IPS-18c (cell line): ENCODE data around the gene FAM222A.

Experiments used
- H3K4me3 ChIP-seq: 2 replicates; pipeline ENCODE4 v1.7.0; 2013; ENCODE audit warnings: low read depth, mild to moderate bottlenecking, low read length, moderate library complexity; ENCODE audit not compliant: insufficient read depth
- H3K9me3 ChIP-seq: one replicate; pipeline ENCODE4 v1.6.1; 2013; ENCODE audit warnings: mild to moderate bottlenecking, low read length, moderate library complexity; ENCODE audit not compliant: control insufficient read depth, insufficient read depth

FAM222A gene

GRCh38 chr12:109739747-109740693, 26.4 kb downstream of the FAM222A start:
- Histone ChIP-seq H3K4me3 (no peak overlapping the region), H3K9me3 (no peaks in the 10 kb centered on the region)

GRCh38 chr12:109740694-109741245, 27.1 kb downstream of the FAM222A start:
- no peaks in the 10 kb centered on the region for H3K9me3 ChIP-seq
- no peak overlapping the region for H3K4me3 ChIP-seq

GRCh38 chr12:109741286-109741969, 27.8 kb downstream of the FAM222A start:
- Histone ChIP-seq H3K4me3 (no peak overlapping the region), H3K9me3 (no peaks in the 10 kb centered on the region)

DNA sequence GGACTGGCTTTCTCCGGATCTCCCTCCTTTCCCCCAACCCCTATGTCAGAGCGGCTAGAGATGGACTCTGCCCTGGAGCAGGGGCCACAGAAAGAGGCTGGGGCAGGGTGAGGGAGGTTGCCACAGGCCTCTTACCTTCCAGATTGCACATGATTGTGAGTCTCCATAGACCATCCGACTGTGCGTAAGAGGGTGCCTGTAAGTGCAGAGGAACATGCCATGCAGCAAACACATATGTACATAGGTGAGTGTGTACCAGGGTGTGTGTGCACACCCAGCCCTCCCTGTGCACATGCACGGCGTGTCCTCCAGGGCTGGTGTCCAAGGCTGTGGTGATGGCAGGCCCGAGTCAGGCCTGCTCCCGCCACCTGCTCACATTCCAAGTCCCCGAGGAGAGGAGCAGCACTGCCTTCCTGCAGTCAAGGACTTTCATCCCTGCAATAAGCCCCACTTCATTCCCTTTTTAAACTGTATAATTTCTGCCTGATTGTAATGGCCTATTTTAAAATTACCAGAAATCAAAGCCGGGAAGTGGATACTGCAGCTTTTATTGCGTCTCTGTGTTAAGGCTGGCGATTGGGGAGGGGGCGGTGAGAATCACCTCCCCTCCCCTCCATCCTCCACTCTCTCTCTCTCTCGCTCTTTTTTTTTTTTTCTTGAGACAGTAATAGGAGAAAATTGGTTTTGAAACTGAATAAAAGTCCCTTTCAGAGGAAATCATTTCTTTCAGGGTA, 28.5 kb downstream of the FAM222A start:
- no peak overlapping the region for H3K4me3 ChIP-seq

DNA sequence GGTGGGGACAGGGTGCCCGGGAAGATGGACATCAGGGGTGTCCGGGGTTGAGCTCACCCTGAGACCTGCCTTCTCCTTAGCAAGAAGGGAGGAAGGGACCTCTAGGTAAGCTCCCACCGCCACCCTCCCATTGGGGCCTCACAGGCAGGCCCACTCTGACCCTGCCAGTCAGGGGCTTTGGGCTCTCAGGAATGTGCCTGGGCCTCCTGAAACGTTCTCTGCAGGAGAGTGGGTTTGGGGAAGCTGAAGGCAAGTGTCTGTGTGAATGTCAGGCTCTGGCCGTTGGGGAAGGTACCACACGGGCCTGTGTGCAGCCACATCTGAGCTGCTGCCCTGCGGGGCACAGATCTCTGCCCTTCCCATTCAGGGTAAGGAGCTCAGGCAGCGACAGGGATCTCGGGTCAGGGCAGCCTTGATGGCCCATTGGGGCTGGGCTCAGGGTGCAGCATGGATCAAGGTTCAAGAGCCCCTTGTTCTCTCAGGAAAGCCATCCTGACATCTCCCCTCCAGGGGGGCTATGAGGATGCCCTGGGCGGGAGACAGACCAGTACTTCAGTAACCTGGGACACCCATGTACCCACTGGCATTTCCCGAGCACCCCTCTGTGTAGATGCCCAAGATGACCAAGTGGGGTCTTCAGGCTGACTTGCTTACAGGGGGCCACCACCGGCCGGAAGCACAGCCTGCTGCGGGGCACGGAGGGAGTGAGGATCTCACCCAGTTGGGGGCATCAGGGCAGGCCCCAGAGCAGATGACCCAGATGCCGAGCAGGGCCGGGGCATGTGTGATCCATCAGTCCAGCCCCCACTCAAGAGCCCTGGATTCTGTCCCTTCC, 29.7 kb downstream of the FAM222A start:
- Histone ChIP-seq H3K4me3 (no peak overlapping the region), H3K9me3 (no peaks in the 10 kb centered on the region)

More for the DNA sequence above, 28.5 kb downstream of the FAM222A start:
- no peaks in the 10 kb centered on the region for H3K9me3 ChIP-seq

DNA sequence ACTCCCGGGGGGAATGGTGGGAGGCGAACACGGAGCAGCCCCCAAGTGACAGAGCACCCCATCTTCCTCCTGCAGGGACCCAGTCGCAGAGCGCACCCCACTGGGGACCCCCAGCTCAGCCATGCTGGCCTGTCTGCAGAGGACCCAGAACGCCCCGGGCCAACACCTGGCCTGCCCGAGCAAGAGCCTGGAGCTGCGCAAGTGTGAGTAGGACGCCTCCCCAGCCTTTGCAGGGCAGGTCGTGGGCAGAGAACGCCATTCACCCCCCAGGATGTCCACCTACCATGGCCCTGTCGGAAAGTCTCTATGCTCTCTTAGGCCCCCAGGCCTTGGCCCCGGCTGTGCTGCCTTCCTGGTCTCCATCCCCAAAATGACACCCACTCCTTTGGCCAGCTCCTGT, 30.4 kb downstream of the FAM222A start:
- no peaks in the 10 kb centered on the region for H3K9me3 ChIP-seq
- no peak overlapping the region for H3K4me3 ChIP-seq

GRCh38 chr12:109744986-109745942, 31.6 kb downstream of the FAM222A start:
- Histone ChIP-seq H3K9me3 (no peaks in the 10 kb centered on the region), H3K4me3 (no peak overlapping the region)

DNA sequence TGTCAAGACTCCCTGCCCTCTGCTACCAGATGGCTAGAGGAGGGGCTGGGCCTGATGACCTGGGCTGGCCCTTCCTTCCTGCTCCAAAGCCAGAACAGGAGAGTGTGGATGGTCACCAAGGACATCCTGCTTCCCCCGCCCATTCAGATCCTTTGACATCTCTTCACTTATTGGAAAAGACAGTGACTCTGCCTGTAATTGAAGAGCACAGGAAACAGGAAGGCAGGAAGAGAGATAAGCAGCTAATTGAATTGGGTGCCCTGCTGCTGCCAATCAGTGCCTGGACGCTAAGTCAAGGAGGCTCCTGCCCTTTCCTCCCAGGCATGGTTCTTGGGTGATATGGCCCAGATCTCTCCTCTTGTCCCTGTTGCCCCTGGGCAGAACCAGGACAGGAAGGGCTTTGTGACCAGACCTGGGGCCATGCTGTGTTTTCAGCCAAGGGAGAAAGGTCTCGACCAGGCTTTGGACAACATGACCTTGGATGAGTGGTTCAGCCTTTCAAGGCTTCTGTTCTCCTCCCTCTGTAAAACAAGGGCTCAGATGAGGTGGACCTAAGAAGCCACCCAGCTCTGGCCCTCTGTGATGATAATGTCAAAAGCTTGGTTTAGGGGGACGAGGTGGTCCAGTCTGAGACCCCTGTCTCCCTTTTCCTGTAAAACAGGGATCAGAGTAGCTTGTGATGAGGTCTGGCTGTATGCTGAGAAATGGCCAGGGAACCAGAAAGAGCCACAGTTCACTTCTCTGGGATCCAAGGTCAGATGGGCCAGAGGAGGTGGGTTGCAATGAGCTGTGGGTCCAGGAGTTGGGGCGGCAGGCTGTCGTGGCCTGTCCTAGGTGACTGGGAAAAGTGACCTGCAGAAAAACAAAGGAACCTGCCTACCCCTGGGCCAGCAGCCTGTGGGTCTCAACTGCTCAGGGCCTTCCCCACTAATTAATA, 38.8 kb downstream of the FAM222A start:
- no peak overlapping the region for H3K4me3 ChIP-seq
- no peaks in the 10 kb centered on the region for H3K9me3 ChIP-seq

GRCh38 chr12:109753054-109753401, 39.4 kb downstream of the FAM222A start:
- Histone ChIP-seq H3K4me3 (no peak overlapping the region), H3K9me3 (no peaks in the 10 kb centered on the region)

- H3K4me3 ChIP-seq: no peak overlapping the region
- H3K9me3 ChIP-seq: no peaks in the 10 kb centered on the region
These were observed 40.3 kb downstream of the FAM222A start for GRCh38 chr12:109753959-109754358.

DNA sequence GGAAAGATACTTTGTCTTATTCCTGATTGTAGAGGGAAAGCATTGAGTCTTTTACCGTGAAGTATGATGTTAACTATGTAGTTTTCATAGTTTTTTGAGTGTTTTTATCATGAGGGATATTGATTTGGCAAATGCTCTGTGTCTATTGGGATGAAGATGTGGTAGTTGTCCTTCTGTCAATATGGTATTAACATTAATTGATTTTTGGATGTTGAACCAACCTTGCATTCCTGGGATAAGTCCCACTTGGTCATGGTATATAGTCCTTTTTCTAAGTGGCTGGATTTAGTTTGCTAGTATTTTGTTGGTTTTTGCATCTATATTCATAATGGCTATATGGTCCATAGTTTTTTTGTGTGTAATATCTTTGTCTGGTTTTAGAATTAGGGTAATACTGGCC, 42.8 kb downstream of the FAM222A start:
- no peak overlapping the region for H3K4me3 ChIP-seq
- no peaks in the 10 kb centered on the region for H3K9me3 ChIP-seq

GRCh38 chr12:109757671-109758265, 44.1 kb downstream of the FAM222A start:
- no peak overlapping the region for H3K4me3 ChIP-seq
- H3K9me3 ChIP-seq: no peaks in the 10 kb centered on the region

- no peaks in the 10 kb centered on the region for H3K9me3 ChIP-seq
- no peak overlapping the region for H3K4me3 ChIP-seq
These were observed 45.1 kb downstream of the FAM222A start for GRCh38 chr12:109758426-109759420.
